Epidermal melanocyte (primary cell): ENCODE data around the gene CHRND.
"Not testable (repeated sequence)": the region's sequence is repeated elsewhere in the genome, so short reads cannot be mapped to it uniquely, and the experiment has no call there.

Experiments used
- DNase-seq: peaks from one replicate; pipeline ENCODE4 v3.0.0; 2011; ENCODE audit warnings: low spot score; ENCODE audit not compliant: insufficient read length

The CHRND gene

DNA sequence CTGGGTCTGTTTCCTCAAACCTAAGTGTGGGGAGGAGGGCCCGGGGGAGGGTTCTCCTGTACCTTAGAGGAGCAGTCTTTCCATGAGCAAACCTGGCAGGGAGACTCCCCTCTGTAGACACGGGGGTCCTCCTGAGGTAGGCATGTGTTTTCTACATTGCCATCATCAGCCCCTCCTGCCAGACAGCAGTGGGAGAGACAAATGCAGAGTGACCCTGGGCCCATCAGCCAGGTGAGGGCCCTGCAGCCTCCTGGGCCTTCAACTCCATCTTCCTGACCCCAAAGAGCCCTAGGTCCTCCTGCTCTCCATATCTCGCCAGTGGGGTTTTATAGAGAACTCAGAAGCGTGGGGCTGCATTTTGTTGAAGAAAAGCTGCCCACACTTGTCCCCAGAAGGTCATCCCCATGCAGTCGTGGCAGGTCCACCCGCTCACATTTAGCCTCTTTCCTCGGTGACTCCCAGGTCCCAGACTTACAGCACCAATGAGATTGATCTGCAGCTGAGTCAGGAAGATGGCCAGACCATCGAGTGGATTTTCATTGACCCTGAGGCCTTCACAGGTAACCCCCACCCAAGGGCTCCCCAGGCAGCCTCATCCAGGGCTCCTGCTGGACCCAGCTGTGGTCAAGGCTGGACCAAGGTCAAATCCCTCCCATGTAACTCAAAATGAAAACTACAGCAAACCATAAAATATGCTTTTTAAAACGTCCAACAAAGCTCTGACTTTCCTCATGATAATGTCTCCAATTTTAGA, 16.2 kb downstream of the CHRND start:
- DNase-seq, result peak; percentile 0

DNA sequence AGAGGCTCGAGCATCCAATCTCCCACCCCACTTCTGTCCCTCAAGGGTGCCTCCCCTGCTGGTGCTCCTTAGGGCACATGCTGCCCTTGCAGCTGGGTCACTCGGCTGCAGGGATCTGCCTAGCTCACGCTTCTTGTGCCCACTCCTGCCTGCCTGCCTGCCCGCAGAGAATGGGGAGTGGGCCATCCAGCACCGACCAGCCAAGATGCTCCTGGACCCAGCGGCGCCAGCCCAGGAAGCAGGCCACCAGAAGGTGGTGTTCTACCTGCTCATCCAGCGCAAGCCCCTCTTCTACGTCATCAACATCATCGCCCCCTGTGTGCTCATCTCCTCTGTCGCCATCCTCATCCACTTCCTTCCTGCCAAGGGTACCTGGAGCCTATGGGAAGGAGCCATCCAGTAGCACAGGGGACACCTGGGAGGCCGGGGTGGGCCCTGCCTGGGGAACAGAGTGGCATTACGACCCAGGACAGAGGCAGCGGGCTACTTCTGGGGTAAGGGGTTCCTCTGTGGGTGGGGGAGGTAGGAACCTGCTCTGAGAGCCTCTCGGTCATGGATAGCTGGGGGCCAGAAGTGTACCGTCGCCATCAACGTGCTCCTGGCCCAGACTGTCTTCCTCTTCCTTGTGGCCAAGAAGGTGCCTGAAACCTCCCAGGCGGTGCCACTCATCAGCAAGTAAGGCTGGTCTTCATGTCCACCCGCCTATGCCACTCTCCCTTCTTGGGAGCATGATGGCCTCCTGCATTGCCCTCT, 16.9 kb downstream of the CHRND start:
- peak; percentile 9 for DNase-seq

DNA sequence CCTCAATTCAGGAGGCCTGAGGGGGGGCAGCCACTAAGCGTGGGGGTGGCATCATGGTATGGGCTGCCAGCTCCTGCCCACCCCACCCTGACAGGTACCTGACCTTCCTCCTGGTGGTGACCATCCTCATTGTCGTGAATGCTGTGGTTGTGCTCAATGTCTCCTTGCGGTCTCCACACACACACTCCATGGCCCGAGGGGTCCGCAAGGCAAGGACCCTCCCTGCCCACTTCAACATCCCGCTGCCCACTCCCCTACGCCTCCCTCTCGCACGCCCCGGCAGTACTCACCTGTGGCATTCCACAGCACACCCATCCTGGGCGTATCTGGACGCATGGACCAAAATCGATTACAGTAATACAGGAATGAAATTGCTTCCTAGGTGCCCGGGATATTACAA, 17.5 kb downstream of the CHRND start:
- peak; percentile 10 for DNase-seq

DNA sequence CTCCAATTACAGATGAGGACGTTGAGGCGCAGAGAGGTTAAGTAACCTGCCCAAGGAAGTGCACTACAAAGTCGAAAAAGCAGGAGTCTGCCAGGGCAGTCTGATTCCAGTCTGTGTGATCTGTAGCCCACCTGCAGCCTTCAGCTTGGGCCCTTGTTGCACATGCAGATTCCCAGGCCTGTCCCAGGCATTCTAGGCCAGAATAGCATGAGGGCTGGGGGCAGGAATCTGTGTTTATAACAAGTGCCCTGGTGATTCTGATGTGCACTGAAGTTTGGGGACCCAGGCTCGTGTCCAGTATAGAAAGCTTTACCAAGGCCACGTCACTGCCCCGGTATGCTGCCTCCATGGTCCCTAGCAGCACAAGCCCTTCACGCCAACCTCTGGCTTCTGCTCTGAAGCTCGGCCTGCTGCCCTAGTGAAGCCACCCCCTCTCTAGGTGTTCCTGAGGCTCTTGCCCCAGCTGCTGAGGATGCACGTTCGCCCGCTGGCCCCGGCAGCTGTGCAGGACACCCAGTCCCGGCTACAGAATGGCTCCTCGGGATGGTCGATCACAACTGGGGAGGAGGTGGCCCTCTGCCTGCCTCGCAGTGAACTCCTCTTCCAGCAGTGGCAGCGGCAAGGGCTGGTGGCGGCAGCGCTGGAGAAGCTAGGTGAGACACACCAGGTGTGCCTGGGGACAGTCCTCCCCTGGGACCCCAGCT, 18.1 kb downstream of the CHRND start:
- peak; percentile 5 for DNase-seq

DNA sequence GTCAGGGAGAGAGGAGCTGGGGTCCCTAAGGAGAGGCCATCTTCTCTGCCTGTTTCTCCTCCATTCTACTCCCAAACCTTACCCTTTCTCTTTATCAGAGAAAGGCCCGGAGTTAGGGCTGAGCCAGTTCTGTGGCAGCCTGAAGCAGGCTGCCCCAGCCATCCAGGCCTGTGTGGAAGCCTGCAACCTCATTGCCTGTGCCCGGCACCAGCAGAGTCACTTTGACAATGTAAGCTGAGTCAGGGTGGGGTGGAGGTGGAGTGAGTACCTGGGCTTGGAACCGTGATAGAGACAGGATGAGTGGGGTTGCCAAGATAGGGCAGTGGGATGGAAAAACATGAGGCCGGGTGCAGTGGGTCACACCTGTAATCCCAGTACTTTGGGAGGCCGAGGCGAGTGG, 18.7 kb downstream of the CHRND start:
- DNase-seq, result peak; percentile 1

DNA sequence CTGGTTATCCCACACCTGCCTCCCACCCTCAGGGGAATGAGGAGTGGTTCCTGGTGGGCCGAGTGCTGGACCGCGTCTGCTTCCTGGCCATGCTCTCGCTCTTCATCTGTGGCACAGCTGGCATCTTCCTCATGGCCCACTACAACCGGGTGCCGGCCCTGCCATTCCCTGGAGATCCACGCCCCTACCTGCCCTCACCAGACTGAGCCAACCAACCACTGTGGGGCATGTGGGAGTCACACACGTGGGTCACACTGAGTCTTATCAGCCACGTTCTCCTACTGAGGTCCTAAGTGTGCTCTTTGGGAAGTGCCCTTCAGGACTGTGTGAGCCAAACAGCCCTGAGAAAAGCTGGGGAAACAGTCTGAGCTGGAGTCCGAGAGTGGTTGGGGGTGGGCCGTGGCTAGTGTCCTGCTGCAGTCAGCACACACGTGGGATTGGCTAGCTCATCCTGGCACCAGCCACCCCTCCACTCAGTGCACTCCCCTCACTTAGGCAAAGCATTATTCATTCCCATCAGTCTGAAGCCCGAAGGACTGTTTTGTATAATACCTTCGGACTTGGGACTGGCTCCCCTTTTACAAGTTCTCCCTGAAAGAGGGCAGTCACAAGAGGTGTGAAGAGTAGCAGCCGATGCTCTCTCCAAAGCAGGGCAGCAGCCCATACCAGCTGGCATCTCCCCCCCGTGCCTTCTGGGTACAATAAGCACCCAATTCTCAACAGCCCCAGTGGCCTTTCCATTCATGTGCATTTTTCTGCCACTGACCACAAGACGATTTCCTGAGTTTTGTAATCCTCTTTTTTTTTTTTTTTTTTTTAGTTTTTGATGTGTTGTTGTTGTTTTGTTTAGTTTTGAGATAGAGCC, 19.8 kb downstream of the CHRND start:
- DNase-seq, result peak; percentile 11

DNA sequence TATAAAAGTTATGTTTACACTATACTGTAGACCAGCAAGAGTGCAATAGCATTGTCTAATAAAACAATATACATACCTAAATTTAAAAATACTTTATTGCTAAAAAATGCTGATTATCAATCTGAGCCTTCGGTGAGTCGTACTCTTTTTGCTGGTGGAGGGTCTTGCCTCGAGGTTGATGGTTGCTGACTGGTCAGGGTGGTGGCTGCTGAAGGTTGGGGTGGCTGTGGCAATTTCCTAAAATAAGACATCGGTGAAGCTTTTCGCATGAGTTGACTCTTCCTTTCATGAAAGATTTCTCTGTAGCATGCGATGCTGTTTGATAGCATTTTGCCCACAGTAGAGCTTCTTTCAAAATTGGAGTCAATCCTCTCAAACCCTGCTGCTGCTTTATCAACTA, 22.0 kb downstream of the CHRND start:
- no peak for DNase-seq

DNA sequence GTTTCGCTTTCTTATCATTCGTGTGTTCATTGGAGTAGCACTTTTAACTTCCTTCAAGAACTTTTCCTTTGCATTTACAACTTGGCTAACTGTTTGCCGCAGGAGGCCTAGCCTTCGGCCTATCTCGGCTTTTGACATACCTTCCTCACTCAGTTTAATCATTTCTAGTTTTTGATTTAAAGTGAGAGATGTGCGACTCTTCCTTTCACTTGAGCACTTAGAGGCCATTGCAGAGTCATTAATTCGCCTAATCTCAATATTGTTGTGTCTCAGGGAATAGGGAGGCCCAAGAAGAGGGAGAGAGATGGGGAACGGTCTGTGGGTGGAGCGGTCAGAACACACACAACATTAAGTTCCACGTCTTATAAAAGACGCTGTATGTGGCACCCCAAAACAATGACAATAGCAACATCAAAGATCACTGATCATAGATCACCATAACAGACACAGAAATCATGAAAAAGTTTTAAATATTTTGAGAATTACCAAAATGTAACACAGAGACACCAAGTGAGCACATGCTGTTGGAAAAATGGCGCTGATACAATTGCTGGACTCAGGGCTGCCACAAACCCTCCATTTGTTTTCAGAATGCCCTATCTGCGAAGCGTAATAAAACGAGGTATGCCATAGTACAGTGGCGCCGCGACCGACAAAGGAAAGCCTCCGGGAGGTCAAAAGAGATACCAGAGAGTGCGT, 23.8 kb downstream of the CHRND start:
- DNase-seq, result no peak

DNA sequence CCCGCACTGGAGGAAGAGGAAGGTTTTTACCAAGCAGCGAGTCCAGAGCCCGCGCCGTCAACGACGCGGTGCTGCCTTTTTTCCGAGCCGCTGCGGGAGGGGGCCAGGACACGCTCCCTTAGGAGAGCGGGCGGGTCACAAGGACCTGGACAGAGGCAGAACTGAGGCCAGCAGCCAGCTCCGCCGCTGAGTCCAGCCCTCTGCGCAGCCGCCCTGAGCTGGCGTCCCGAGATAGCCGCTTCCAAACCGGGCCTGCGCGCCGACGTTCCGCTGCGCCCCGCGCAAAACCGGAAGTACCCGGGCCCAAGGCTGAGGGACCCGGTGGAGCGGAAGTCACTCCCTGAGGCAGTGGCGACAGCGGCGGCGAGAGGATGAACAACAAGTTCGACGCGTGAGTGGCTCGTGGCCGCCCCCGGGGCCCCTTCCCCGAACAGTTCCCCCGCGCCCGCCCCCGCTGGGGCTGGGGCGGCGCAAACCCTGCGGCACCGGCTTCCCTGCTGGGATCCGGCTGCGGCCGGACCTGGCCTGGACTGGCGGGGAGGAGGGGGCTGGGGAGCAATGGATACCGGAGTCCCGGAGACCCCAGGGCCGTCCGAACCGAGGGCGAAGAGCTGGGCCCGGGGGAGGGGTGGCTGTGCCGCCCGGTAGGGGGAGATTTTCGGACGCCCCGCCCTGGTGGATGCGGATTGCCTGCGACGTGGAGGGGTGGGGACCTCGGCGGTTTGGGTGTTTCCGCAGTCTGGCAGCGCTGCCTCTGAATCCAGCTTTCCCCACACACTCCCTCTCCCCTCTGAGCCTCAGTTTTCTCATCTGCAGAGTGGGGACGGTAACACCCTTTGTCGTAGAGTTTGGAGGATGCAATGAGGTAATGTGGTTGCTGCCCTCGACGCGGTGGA, 24.6 kb downstream of the CHRND start, which contains the start of the genes EIF4E2 and TIGD1:
EIF4E2 (plus strand) TSS at position 336 of the 896 bp plus-strand sequence; CDS start at position 372, 36 bp downstream.
TIGD1 (minus strand) TSS at position 204 of the 896 bp plus-strand sequence. CDS start 675 bp downstream, outside the sequence.
- peak; percentile 97 for DNase-seq

DNA sequence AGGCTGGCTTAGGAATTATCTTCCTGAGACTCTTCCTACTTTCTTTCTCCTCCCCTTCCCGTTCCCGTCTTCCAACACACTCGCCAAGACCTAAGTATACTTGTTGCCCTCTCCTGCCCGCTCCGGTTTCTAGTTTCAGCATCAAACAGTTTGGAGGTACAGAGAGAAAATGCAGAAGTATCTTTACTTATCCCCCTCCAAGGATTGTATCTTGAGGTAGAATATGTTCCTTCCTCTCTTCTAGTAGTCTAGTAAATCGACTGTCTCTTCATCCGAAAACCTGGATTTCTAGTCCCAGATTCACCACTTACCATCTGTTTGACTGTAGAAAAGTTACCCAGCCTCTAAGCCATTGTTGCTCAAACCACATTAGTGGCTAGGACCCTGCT, 25.3 kb downstream of the CHRND start:
- no peak for DNase-seq

DNA sequence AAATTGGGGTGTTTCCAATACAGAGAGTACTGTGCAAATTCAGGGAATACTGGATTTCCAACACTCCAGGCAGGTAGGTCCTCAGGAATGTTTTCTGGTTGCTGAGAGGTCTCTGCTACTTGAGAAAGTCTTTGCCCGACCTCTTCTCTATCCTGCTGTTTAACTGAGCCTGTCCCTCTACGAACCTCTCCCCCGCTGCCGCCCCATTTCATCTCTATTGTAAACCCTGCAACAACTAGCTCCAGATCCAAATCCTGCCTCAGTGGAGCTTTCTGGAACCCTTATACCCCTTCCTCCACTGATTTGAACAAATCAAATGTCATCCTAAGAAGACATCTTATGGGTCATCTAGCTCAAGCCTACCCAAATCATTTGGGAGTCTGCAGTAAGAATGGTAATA, 25.8 kb downstream of the CHRND start:
- DNase-seq, result no peak

DNA sequence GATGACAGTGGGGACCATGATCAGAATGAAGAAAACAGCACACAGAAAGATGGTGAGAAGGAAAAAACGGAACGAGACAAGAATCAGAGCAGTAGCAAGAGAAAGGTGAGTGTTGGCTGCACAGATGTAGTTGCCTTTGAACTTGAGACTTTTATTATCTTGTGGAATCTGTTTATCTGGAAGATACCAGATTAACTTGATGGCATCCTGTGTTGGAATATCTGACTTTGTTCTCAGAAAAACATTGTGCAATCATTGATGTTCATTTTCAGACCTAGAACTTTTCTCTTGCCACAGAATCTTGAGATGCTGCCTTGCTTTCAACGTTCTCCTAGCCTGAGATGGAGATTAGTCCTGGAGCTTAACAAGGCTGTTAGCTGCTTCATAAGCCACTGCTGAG, 30.5 kb downstream of the CHRND start:
- no peak for DNase-seq

DNA sequence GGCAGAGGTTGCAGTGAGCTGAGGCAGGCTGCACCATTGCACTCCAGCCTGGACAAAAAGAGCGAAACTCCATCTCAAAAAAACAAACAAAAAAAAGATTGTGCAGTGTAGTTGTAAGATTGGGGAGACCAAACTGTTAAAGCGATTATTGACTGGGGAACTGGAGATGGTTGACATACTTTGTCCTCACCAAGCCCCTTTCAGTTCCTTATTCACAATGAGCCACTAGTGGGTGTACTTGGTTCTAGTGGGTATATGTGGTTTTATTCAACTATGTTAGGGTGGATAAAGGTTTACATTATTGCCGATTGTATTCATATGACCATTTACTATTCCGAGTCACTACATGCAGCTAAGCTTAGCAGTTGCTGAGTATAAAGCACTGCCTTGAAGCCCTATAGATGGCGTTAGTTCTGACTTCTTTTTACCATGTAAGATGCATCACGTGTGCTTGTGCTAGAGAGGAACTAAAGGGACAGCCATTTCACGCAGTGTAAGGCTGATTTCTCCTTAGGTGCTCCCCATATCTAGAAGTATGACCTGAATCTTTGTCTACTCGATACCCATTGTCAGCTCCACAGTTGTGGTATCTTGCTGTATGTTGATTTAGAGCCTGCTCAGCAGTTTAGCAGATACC, 36.7 kb downstream of the CHRND start:
- DNase-seq, result no peak

DNA sequence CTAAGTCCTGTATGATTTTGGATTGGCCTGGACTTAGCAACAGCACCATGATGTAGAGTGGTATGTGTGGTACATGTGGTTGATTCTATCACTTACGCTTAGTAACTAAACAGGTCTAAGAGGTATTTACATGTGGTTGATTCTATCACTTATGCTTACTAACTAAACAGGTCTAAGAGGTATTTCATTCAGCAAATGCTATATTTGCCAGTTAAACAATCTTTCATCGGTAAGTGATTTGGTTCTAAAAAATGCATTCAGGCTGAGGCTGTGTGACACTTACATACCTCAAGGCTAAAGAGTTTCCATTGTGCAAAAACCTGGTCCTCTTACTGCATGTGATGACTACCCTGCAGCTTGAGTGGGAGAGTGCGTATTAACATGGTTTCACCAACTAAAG, 37.6 kb downstream of the CHRND start:
- DNase-seq, result no peak

DNA sequence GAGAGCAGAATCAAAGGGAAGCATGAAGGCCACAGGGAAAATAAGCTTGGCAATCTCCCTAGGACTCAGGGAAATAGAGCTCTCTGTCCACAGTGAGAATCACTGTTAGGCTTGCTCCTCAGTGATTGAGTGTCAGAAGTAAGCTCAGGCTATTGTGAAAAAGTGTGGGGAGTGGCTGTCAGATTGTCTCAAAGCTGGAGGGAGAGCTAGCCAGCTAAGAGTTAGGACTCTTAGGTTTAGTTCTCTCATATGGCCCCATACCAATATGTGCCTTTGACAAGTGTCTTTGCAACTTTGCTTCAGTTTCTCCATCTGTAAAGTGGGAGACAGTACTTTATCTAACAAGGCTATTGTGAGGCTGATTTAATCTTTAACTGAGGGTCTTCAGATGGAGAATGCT, 41.8 kb downstream of the CHRND start:
- DNase-seq, result no peak

DNA sequence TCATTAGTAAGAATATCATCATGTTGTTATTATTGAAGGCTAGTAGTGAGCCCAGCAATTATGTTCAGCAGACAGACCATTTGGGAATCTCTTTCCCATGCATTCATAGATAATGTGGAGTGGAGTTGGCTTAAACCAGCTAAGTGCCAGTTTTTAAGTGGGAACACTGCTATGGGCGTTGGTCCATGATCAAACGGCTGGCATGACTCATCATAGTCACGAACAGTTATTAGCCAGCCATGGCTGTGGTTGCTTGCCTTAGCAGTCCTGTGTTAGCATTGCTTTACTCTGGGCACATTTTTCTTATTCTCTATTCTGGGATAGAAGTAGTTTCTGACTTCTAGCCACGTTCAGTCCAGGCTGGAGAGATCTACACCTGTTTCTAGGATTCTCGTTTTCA, 42.2 kb downstream of the CHRND start:
- no peak for DNase-seq

DNA sequence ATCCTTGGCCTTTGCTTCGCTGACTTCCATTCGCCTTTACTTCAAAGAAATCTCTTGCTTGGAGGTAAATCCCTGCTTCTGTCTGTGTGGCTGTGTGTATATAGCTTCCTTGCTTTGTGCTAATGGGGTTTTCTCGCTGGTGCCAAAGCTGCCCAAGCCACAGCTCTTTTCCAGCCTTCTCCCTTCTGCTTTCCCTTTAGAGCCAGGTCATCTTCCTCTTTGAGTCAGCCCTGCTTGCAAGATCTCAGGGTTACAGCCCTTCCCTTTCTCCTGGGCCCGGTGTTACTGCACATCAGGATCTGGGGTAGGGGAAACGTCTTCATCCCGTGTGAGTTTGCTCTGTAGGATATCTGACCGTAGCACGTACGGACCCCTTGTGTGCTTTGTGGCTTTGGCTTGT, 43.6 kb downstream of the CHRND start:
- no peak for DNase-seq

DNA sequence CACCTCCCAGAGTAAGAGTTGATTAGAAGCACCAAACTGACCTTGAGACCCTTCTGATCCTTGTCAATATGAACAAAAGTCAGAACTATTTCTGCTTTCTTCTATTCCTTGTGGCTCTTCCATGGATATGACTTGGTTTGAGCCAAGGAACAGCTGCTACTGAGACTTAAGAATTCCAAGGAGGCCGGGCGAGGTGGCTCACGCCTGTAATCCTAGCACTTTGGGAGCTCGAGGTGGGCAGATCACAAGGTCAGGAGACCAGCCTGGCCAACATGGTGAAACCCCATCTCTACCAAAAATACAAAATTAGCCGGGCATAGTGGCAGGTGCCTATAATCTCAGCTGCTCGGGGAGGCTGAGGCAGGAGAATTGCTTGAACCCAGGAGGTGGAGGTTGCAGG, 44.5 kb downstream of the CHRND start:
- not testable (repeated sequence) for DNase-seq

DNA sequence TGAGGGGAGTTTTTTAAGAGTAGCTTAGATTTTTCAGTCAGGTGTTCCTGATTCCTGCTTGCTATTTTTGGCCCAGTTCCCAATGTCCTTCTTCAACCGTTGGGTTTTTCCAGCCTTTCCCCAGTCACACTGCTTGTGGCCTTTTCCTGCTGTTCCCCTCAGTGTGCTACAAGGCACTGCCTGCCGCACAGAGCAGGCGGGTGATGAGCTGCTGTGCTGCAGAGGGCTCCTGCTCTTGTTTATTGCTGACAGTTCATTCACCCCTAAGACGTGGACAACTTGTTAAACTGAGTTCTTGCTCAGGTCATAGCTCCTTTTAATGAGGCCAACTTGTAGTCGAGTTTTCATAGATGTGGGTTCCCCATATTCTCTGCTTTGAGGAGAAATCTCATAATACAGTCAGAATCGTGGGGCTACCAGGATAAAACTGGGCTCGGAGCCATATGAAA, 45.1 kb downstream of the CHRND start:
- DNase-seq, result no peak
